CD4-positive, alpha-beta T cell (primary cell): ENCODE measurements around the gene FGF9. TPM values are rescaled to one million over a fixed set of nuclear protein-coding genes. Genes with fewer than 3 reads are reported as not detected.

Experiments
- ATAC-seq: fragments of 200-7000 bp; cut with Tn5 transposase; one replicate; pipeline ENCODE4 v1.10.0; 2022; ENCODE audit warnings: mild to moderate bottlenecking; ENCODE audit not compliant: poor library complexity
- CTCF ChIA-PET: fragments of 350-600 bp; sonication (Branson Sonifier 250); formaldehyde crosslinking; loops from one replicate; lab custom pipeline; 2021; ENCODE audit warnings: antibody characterized with exemption, inconsistent platforms; lab: Charles Lee
- POLR2A ChIA-PET: fragments of 350-600 bp; sonication (Branson Sonifier 250); formaldehyde crosslinking; loops from one replicate; lab custom pipeline; 2021; ENCODE audit warnings: antibody characterized with exemption, inconsistent platforms; lab: Charles Lee
- DNase-seq, 14 experiments: peaks; one replicate each; pipeline ENCODE4 v3.0.0-alpha.2; 2013 to 2020; ENCODE audit warnings: mixed read lengths in 2 of 14
- H3K27ac ChIP-seq, 2 donors: one replicate each; pipeline versions ENCODE4 v1.5.1 to v1.7.0; 2013; ENCODE audit warnings: low read length in 2 of 2, low read depth in 1 of 2, mild to moderate bottlenecking in 1 of 2
- H3K27me3 ChIP-seq, 2 experiments: 1 replicate in 1 of 2; 2 replicates in 1 of 2; pipeline versions ENCODE4 v1.6.1 to v1.7.0; 2013; ENCODE audit warnings: low read length in 2 of 2, control low read depth in 1 of 2, mild to moderate bottlenecking in 1 of 2, moderate library complexity in 1 of 2; ENCODE audit not compliant: insufficient read depth in 2 of 2, control insufficient read depth in 1 of 2
- H3K36me3 ChIP-seq: one replicate; pipeline ENCODE4 v1.6.1; 2013; ENCODE audit warnings: low read length, control low read depth; ENCODE audit not compliant: insufficient read depth
- H3K4me1 ChIP-seq: one replicate; pipeline ENCODE4 v1.6.1; 2013; ENCODE audit warnings: low read length, control low read depth; ENCODE audit not compliant: insufficient read depth
- H3K4me3 ChIP-seq: one replicate; pipeline ENCODE4 v1.5.1; 2013; ENCODE audit warnings: mild to moderate bottlenecking, low read length, moderate library complexity
- H3K9me3 ChIP-seq, 2 experiments: 1 replicate in 1 of 2; 2 replicates in 1 of 2; pipeline versions ENCODE4 v1.6.1 to v1.7.0; 2013; ENCODE audit warnings: low read length in 2 of 2, mild to moderate bottlenecking in 2 of 2, control low read depth in 1 of 2, moderate library complexity in 1 of 2; ENCODE audit not compliant: control insufficient read depth in 1 of 2, insufficient read depth in 1 of 2
- H3K27ac Mint-ChIP-seq: one replicate; pipeline ENCODE4 v1.8.0; 2020; ENCODE audit warnings: mixed read lengths
- H3K27me3 Mint-ChIP-seq: one replicate; pipeline ENCODE4 v1.8.0; 2021; ENCODE audit warnings: mixed read lengths
- H3K36me3 Mint-ChIP-seq: one replicate; pipeline ENCODE4 v1.8.0; 2021; ENCODE audit warnings: low read depth, mixed read lengths
- H3K4me1 Mint-ChIP-seq: one replicate; pipeline ENCODE4 v1.8.0; 2021; ENCODE audit warnings: low read depth, mixed read lengths
- H3K4me3 Mint-ChIP-seq: one replicate; pipeline ENCODE4 v1.8.0; 2020; ENCODE audit warnings: mild to moderate bottlenecking, mixed read lengths
- H3K9me3 Mint-ChIP-seq: one replicate; pipeline ENCODE4 v1.8.0; 2020; ENCODE audit warnings: mixed read lengths
- intact Hi-C, 2 experiments: fragments of 100-400 bp; cut with DNase I in 1 of 2; cut with micrococcal nuclease in 1 of 2; formaldehyde crosslinking; loops; one replicate each; pipeline versions ENCODE4 v1.15.1 to v1.9.0; 2023 to 2025; cut with DNase I, micrococcal nuclease
- total RNA-seq, 174 experiments: library from RNA in 2 of 174; stranded (reverse) in 2 of 174; gene quantifications; one replicate each; pipeline ENCODE4 v1.2.3 and lab custom pipeline; 2021 to 2026
- TF ChIP-seq, protein P1 (sequence below): fragments of 200-600 bp; IDR thresholded peaks from one replicate; pipeline ENCODE4 v1.8.0; 2022; ENCODE audit warnings: antibody characterized with exemption, mild to moderate bottlenecking

Gene FGF9
- total RNA-seq, 2 experiments from 2014 or later, result 2.2 to 3.4 TPM

DNA sequence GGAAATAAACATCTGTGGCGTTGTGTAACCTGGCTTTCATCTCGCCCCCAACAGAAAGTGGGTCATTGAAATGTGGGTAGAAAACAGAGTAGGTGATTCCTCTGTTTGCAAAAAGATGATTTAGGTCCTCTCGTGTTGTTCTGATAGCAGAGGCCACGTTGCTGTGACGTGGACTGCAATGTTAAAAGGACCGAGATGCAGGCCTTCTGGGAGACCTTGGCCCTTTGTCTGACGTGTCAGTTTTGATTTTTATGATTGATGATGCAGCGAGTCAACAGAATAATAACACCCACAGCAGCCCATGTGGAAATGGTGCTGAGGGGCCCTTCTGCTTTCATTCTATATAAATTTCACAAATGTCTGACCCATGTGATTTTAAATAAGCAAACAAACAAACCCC, 68.9 kb downstream of the FGF9 start:
- H3K9me3 Mint-ChIP-seq, result no peaks in the 10 kb centered on the region
- CTCF ChIA-PET, result no interaction called here

DNA sequence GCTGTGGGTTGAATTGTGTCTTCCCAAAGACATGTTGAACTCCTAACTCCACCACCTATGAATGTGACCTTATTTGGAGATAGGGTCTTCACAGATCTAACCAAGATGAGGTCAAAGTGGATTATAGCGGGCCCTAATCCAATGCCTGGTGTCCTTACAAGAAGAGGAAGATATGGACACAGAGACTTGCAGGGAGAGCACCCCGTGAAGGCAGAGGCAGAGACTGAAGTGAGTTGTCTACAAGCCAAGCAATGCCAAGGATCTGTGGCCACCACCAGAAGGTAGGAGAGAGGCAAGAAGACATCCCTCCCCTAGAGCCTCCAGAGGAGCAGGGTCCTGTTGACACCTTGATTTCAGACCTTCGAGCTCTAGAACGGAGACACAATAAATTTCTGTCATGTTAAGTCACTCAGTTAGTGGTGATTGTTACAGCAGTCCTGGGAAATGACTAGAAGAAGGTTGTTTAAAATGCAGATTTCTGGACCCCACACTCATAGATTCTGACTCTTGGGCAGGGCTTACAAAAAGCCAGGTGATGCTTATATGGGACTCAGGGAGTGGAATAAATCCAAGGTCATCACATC, 70.6 kb downstream of the FGF9 start:
- peaks cover 24% of the 10 kb centered on the region for H3K27me3 Mint-ChIP-seq
- no peak overlapping the region for H3K4me3 Mint-ChIP-seq
- ATAC-seq (no peak), DNase-seq (no peak)
- POLR2A ChIA-PET, result no interaction called here
- no peak overlapping the region for H3K27ac Mint-ChIP-seq
- CTCF ChIA-PET, result no interaction called here
- H3K9me3 Mint-ChIP-seq, result no peaks in the 10 kb centered on the region
- intact Hi-C loops, result no loop called here
- TF ChIP-seq, protein P1, sequence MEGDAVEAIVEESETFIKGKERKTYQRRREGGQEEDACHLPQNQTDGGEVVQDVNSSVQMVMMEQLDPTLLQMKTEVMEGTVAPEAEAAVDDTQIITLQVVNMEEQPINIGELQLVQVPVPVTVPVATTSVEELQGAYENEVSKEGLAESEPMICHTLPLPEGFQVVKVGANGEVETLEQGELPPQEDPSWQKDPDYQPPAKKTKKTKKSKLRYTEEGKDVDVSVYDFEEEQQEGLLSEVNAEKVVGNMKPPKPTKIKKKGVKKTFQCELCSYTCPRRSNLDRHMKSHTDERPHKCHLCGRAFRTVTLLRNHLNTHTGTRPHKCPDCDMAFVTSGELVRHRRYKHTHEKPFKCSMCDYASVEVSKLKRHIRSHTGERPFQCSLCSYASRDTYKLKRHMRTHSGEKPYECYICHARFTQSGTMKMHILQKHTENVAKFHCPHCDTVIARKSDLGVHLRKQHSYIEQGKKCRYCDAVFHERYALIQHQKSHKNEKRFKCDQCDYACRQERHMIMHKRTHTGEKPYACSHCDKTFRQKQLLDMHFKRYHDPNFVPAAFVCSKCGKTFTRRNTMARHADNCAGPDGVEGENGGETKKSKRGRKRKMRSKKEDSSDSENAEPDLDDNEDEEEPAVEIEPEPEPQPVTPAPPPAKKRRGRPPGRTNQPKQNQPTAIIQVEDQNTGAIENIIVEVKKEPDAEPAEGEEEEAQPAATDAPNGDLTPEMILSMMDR, result no peak
- Histone ChIP-seq H3K27me3 (peaks cover 0 to 5% of the 10 kb centered on the region in 2 experiments), H3K36me3 (no peaks in the 10 kb centered on the region), H3K4me1 (no peaks in the 10 kb centered on the region), H3K27ac (no peak overlapping the region), H3K4me3 (no peak overlapping the region), H3K9me3 (no peaks in the 10 kb centered on the region)
- no peaks in the 10 kb centered on the region for H3K36me3 Mint-ChIP-seq
- H3K4me1 Mint-ChIP-seq, result no peaks in the 10 kb centered on the region

More for the DNA sequence above, 68.9 kb downstream of the FGF9 start:
- H3K27ac ChIP-seq, result no peak overlapping the region
- no peak overlapping the region for H3K4me3 Mint-ChIP-seq
- H3K36me3 Mint-ChIP-seq, result no peaks in the 10 kb centered on the region
- no peaks in the 10 kb centered on the region for H3K4me1 Mint-ChIP-seq
- H3K36me3 ChIP-seq, result no peaks in the 10 kb centered on the region
- ATAC-seq, result no peak
- H3K27me3 Mint-ChIP-seq, result peaks cover 33% of the 10 kb centered on the region
- H3K27me3 ChIP-seq, result peaks cover 5 to 6% of the 10 kb centered on the region in 2 experiments
- no peaks in the 10 kb centered on the region for H3K4me1 ChIP-seq
- TF ChIP-seq, protein P1, result no peak
- intact Hi-C loops, result no loop called here
- H3K4me3 ChIP-seq, result no peak overlapping the region
- H3K27ac Mint-ChIP-seq, result no peak overlapping the region
- H3K9me3 ChIP-seq, result no peaks in the 10 kb centered on the region
- no peak for DNase-seq
- POLR2A ChIA-PET, result no interaction called here

DNA sequence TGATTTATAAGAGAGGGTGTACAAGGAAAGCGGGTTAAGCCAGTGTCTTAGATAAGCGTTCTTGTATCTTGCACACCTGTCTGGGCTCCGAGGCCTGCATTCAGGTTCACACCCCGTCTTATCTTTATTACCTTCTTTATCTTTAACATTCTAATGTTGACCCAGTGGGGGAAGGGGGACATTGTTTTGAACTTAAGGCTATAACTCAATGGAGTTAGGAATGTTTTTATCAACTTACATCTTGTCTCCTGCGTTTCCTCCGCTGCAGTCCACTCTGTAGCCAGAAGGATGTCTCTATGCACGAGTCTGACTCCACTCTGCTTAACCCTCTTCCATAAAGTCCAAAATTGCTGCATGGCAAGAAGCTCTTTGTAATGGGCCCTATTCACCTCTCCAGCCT, 71.2 kb downstream of the FGF9 start:
- DNase-seq (no peak), ATAC-seq (no peak)
- H3K36me3 Mint-ChIP-seq, result no peaks in the 10 kb centered on the region
- no peaks in the 10 kb centered on the region for H3K4me1 Mint-ChIP-seq
- TF ChIP-seq, protein P1, result no peak
- H3K36me3 ChIP-seq, result no peaks in the 10 kb centered on the region
- H3K27me3 Mint-ChIP-seq, result peaks cover 21% of the 10 kb centered on the region
- no peaks in the 10 kb centered on the region for H3K4me1 ChIP-seq
- H3K27me3 ChIP-seq, result peaks cover 0 to 5% of the 10 kb centered on the region in 2 experiments
- H3K27ac Mint-ChIP-seq, result no peak overlapping the region
- H3K9me3 Mint-ChIP-seq, result no peaks in the 10 kb centered on the region
- intact Hi-C loops, result no loop called here
- ChIA-PET CTCF (no interaction called here), POLR2A (no interaction called here)
- H3K4me3 Mint-ChIP-seq, result no peak overlapping the region
- no peak overlapping the region for H3K27ac ChIP-seq
- H3K4me3 ChIP-seq, result no peak overlapping the region
- H3K9me3 ChIP-seq, result no peaks in the 10 kb centered on the region
